ENCODE measurements around the gene EXOC1L.
"Not testable (repeated sequence)": the region's sequence is repeated elsewhere in the genome, so short reads cannot be mapped to it uniquely, and the experiment has no call there.

The EXOC1L gene

GRCh38 chr4:55822329-55822728 is 2.7 kb downstream of the EXOC1L start:
- H3K36me3 Mint-ChIP-seq, result no peaks in the 10 kb centered on the region

GRCh38 chr4:55824865-55825264 is 5.3 kb downstream of the EXOC1L start:
- H3K36me3 Mint-ChIP-seq, result no peaks in the 10 kb centered on the region
- no peak overlapping the region for H3K27ac Mint-ChIP-seq
- peaks cover 0 to 2% of the 10 kb centered on the region in 2 donors for H3K4me1 Mint-ChIP-seq
- ATAC-seq (replicated peaks), result no peak
- H3K9me3 Mint-ChIP-seq, result no peaks in the 10 kb centered on the region
- peaks cover 24 to 31% of the 10 kb centered on the region in 2 donors for H3K27me3 Mint-ChIP-seq
- DNase-seq, result no peak
- H3K4me3 Mint-ChIP-seq, result no peak overlapping the region

More at GRCh38 chr4:55822329-55822728, 2.7 kb downstream of the EXOC1L start:
- no peaks in the 10 kb centered on the region for H3K9me3 Mint-ChIP-seq
- H3K27ac Mint-ChIP-seq, result no peak overlapping the region
- peaks cover 3 to 7% of the 10 kb centered on the region in 2 donors for H3K4me1 Mint-ChIP-seq
- peaks cover 18 to 21% of the 10 kb centered on the region in 2 donors for H3K27me3 Mint-ChIP-seq
- no peak overlapping the region for H3K4me3 Mint-ChIP-seq
- DNase-seq, result no peak
- no peak for ATAC-seq (replicated peaks)

- H3K27ac Mint-ChIP-seq, result no peak overlapping the region
- DNase-seq (no peak), ATAC-seq (replicated peaks) (no peak)
- no peak overlapping the region for H3K4me3 Mint-ChIP-seq
- H3K36me3 Mint-ChIP-seq, result no peaks in the 10 kb centered on the region
- H3K9me3 Mint-ChIP-seq, result no peaks in the 10 kb centered on the region
- no peaks in the 10 kb centered on the region for H3K4me1 Mint-ChIP-seq
- peaks cover 25 to 26% of the 10 kb centered on the region in 2 donors for H3K27me3 Mint-ChIP-seq
Observed at GRCh38 chr4:55826986-55827385, 7.4 kb downstream of the EXOC1L start.

DNA sequence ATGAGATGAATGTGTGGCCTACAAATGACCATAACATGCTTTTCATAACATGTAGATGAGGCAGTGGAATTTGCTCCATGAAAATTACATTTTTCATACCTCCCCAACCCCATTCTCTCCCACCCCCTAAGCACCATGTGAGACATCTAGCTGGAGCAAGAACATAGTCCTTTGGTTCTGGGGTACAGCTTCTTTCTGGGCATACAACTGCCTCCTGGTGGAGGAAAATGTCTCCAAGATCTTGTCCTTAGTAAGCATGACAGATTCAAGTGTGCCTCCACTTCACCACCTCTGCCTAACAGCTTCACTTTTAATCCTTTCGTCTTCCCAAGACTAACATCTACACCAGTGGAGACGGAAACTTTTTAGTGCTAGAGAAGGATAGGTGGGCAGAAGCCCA is 8.0 kb downstream of the EXOC1L start:
- no peak for DNase-seq
- Mint-ChIP-seq H3K4me1 (no peaks in the 10 kb centered on the region), H3K4me3 (no peak overlapping the region), H3K27ac (no peak overlapping the region), H3K27me3 (peaks cover 20 to 21% of the 10 kb centered on the region in 2 donors), H3K9me3 (no peaks in the 10 kb centered on the region), H3K36me3 (no peaks in the 10 kb centered on the region)
- no peak for ATAC-seq (replicated peaks)

GRCh38 chr4:55830048-55830447 is 10.5 kb downstream of the EXOC1L start:
- DNase-seq (no peak), ATAC-seq (replicated peaks) (no peak)
- Mint-ChIP-seq H3K4me1 (no peaks in the 10 kb centered on the region), H3K9me3 (no peaks in the 10 kb centered on the region), H3K36me3 (no peaks in the 10 kb centered on the region), H3K27ac (no peak overlapping the region), H3K4me3 (no peak overlapping the region), H3K27me3 (peaks cover 27 to 31% of the 10 kb centered on the region in 2 donors)

DNA sequence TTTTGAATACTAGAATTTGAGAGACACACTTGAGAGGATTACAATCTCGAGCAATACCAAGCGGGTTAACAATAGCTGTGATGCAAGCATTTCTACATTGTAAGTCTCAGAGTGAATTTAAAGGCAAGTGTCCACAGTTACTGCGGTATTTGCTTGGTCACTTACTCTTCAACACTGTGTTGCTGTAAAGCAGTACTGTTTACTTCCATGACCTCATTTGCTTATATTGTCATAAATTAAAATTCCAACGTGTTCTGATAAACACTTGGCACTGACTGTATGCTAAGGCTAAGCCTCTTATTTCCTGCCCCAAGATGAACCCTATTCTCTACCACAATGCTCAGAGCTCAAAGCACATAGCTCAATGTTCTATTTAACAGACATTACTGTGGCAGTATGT is 11.1 kb downstream of the EXOC1L start:
- H3K4me1 Mint-ChIP-seq, result no peaks in the 10 kb centered on the region
- H3K9me3 Mint-ChIP-seq, result peaks cover 4 to 5% of the 10 kb centered on the region in 2 donors
- no peak for DNase-seq
- H3K27ac Mint-ChIP-seq, result no peak overlapping the region
- H3K36me3 Mint-ChIP-seq, result no peaks in the 10 kb centered on the region
- H3K27me3 Mint-ChIP-seq, result peaks cover 33 to 38% of the 10 kb centered on the region in 2 donors
- no peak overlapping the region for H3K4me3 Mint-ChIP-seq
- no peak for ATAC-seq (replicated peaks)

DNA sequence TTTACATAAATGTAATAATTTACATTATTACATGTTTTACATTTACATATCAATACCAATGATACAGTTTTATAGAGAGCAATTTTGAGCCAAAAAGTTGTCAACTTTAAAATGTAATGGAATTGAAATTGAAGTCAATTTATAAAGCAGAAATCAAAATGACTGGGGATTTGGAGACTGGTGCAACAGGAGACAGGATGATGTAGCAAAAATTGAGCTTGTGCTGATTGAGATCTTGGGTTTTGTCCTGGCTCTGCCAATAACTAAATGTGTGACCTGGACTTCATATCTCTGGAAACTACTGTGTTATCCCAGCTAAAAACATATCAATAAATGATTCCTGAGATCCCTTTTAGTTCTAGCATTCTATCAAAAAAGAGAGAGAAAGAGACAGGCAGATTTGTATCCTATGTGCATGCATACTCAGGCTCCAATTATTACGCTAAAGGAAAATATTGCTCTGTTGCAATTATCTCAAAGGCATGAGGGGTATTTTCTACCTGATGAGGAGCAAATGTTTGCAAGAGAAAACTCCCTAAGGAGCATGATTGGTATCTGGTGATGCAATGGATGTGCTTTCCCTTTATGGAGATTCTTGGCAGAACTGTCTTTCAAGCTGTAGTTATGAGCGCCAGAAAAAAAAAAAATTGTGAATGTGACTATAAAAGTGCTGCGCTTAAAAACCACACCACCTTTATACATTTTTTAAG is 14.7 kb downstream of the EXOC1L start:
- Mint-ChIP-seq H3K4me3 (no peak overlapping the region), H3K36me3 (no peaks in the 10 kb centered on the region), H3K27me3 (peaks cover 29 to 33% of the 10 kb centered on the region in 2 donors), H3K9me3 (peaks cover 8 to 9% of the 10 kb centered on the region in 2 donors), H3K27ac (no peak overlapping the region), H3K4me1 (no peaks in the 10 kb centered on the region)
- ATAC-seq (replicated peaks), result no peak
- no peak for DNase-seq

DNA sequence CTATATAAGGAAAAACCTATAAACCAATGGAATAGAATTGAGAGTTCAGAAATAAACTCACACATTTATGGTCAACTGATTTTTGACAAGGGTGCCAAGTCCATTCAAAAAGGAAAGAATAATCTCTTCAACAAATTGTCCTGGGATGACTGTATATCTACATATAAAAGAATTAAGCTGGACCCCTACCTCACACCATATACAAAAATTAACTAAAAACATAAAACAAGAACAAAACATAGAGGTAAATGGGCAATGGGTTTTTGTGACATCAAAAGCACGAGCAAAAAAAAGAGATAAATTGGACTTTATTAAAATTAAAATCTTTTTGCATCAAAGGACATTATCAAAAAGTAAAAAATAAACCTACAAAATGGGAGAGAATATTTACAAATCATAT is 18.3 kb downstream of the EXOC1L start:
- ATAC-seq (replicated peaks) (no peak), DNase-seq (no peak)
- Mint-ChIP-seq H3K27ac (no peak overlapping the region), H3K27me3 (peaks cover 40 to 46% of the 10 kb centered on the region in 2 donors), H3K4me3 (no peak overlapping the region), H3K4me1 (no peaks in the 10 kb centered on the region), H3K9me3 (peaks cover 8 to 9% of the 10 kb centered on the region in 2 donors), H3K36me3 (no peaks in the 10 kb centered on the region)

- Mint-ChIP-seq H3K9me3 (peaks cover 8 to 9% of the 10 kb centered on the region in 2 donors), H3K27ac (no peak overlapping the region), H3K4me1 (no peaks in the 10 kb centered on the region), H3K27me3 (peaks cover 40 to 49% of the 10 kb centered on the region in 2 donors), H3K4me3 (no peak overlapping the region), H3K36me3 (no peaks in the 10 kb centered on the region)
- no peak for ATAC-seq (replicated peaks)
- no peak for DNase-seq
Observed at GRCh38 chr4:55838356-55838755, 18.8 kb downstream of the EXOC1L start.

- ATAC-seq (replicated peaks), result no peak
- Mint-ChIP-seq H3K4me1 (no peaks in the 10 kb centered on the region), H3K27ac (no peak overlapping the region), H3K4me3 (no peak overlapping the region), H3K27me3 (peaks cover 36 to 46% of the 10 kb centered on the region in 2 donors), H3K36me3 (no peaks in the 10 kb centered on the region), H3K9me3 (peaks cover 8 to 9% of the 10 kb centered on the region in 2 donors)
- DNase-seq, result no peak
Observed at GRCh38 chr4:55838952-55839351, 19.4 kb downstream of the EXOC1L start.

GRCh38 chr4:55840956-55841355 is 21.4 kb downstream of the EXOC1L start:
- H3K36me3 Mint-ChIP-seq, result no peaks in the 10 kb centered on the region
- peaks cover 3 to 5% of the 10 kb centered on the region in 2 donors for H3K9me3 Mint-ChIP-seq
- ATAC-seq (replicated peaks) (no peak), DNase-seq (no peak)
- no peaks in the 10 kb centered on the region for H3K4me1 Mint-ChIP-seq
- no peak overlapping the region for H3K4me3 Mint-ChIP-seq
- H3K27ac Mint-ChIP-seq, result no peak overlapping the region
- peaks cover 35 to 36% of the 10 kb centered on the region in 2 donors for H3K27me3 Mint-ChIP-seq

- DNase-seq; H3K36me3 Mint-ChIP-seq; H3K27ac Mint-ChIP-seq; H3K9me3 Mint-ChIP-seq; ATAC-seq (replicated peaks); H3K4me3 Mint-ChIP-seq; H3K4me1 Mint-ChIP-seq: not testable (repeated sequence)
- H3K27me3 Mint-ChIP-seq, result peaks cover 32 to 34% of the 10 kb centered on the region in 2 donors
Observed at GRCh38 chr4:55841373-55842239, 22.0 kb downstream of the EXOC1L start.

DNA sequence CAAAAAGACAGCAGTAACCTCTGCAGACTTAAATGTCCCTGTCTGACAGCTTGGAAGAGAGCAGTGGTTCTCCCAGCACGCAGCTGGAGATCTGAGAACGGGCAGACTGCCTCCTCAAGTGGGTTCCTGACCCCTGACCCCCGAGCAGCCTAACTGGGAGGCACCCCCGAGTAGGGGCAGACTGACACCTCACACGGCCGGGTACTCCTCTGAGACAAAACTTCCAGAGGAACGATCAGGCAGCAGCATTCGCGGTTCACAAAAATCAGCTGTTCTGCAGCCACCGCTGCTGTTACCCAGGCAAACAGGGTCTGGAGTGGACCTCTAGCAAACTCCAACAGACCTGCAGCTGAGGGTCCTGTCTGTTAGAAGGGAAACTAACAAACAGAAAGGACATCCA is 22.7 kb downstream of the EXOC1L start:
- not testable (repeated sequence) for ATAC-seq (replicated peaks); H3K4me1 Mint-ChIP-seq; H3K9me3 Mint-ChIP-seq; H3K36me3 Mint-ChIP-seq; H3K4me3 Mint-ChIP-seq; DNase-seq; H3K27ac Mint-ChIP-seq
- H3K27me3 Mint-ChIP-seq, result peaks cover 32 to 34% of the 10 kb centered on the region in 2 donors

GRCh38 chr4:55849724-55850123 is 30.1 kb downstream of the EXOC1L start:
- Mint-ChIP-seq H3K4me1 (peaks cover 4 to 5% of the 10 kb centered on the region in 2 donors), H3K9me3 (peaks cover 0 to 2% of the 10 kb centered on the region in 2 donors), H3K4me3 (no peak overlapping the region), H3K27me3 (peaks cover 6 to 17% of the 10 kb centered on the region in 2 donors), H3K27ac (no peak overlapping the region), H3K36me3 (no peaks in the 10 kb centered on the region)
- ATAC-seq (replicated peaks) (no peak), DNase-seq (no peak)

- no peak for ATAC-seq (replicated peaks)
- H3K27ac Mint-ChIP-seq, result no peak overlapping the region
- peaks cover 5 to 13% of the 10 kb centered on the region in 2 donors for H3K27me3 Mint-ChIP-seq
- DNase-seq, result no peak
- no peak overlapping the region for H3K4me3 Mint-ChIP-seq
- H3K4me1 Mint-ChIP-seq, result peaks cover 4 to 5% of the 10 kb centered on the region in 2 donors
- H3K9me3 Mint-ChIP-seq, result no peaks in the 10 kb centered on the region
- H3K36me3 Mint-ChIP-seq, result peaks cover 2% of the 10 kb centered on the region in 2 donors
Observed at GRCh38 chr4:55851885-55852284, 32.3 kb downstream of the EXOC1L start.
